ENCODE results near the gene RFTN2.
"Not testable (repeated sequence)": the region's sequence is repeated elsewhere in the genome, so short reads cannot be mapped to it uniquely, and the experiment has no call there.

Gene RFTN2, protein sequence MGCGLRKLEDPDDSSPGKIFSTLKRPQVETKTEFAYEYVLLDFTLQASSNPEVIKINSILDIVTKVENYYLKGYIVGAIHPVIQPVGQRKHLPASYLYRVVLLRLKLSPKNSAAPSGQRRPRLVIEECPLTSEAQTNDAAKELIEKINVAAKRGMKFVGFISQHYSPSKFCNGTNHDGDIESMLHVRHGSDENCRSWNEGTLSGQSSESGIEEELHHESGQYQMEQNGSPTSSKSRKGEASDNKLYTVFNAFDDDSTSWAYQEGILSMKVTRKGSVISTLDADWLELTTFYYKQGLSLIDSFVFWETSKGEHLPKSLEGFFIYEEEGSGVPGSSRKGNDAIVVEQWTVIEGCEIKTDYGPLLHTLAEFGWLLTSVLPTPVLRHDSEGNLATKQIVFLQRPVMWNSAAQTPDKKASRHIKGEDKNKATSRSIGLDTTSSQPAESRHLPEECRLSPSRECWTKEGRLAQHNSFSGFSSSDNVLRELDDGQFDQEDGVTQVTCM

DNA sequence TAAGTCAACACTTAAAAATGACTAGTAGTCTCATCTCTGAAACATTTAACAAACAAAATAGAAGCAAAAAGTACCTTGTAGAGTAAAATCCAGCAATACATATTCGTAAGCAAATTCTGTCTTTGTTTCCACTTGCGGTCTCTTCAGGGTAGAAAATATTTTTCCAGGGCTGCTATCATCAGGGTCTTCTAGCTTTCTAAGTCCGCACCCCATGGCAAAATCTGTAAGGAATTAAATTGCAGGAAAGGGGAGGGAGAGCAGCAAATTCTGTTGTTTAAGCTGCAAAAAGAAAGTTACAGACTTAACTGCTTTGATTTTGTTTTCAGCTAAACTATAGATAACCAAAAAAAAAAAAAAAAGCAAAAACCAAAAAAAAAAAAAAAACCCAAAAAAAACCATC is at the start of gene RFTN2:
TSS of gene RFTN2 (minus strand) at position 342 of the 400 bp plus-strand sequence. CDS start at position 213, 129 bp downstream.
- no peak for DNase-seq

DNA sequence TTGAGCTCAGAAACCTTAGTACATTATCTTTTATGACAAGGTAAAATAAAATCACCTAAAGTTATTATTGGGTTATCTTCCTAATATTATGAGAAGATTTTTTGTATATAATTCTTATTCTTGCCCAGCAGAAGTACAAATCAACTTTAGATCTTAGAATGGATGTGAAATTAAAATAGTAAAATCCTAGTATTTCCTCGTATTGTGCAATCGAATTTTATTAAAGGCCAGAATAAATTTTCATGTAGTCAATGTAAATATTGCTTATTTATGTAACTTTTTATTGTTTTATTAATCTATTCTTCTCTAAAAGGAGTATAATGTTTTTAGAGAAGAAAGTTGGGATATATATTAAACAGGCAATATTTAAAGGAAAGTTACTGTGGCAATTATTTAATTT is 42.5 kb upstream of the RFTN2 start:
- no peak for DNase-seq

DNA sequence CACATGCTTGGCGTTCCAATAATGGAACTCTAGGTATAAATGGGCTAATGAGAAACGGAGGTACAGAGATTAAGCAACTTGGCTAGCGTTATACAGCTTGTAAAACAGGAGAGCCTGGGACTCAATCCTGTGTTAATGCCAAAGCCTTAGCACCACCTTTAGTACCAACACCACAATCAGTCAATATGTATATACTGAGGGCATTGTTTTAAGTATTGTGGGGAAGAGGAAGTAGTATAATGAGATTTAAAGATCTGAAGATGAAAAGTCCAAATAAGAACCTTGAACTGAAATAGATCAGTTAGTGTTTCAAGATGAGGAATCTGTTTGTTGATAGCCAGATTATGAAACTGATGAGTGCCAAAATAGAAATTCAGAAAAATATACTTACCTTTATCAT is 37.9 kb upstream of the RFTN2 start:
- no peak for DNase-seq

DNA sequence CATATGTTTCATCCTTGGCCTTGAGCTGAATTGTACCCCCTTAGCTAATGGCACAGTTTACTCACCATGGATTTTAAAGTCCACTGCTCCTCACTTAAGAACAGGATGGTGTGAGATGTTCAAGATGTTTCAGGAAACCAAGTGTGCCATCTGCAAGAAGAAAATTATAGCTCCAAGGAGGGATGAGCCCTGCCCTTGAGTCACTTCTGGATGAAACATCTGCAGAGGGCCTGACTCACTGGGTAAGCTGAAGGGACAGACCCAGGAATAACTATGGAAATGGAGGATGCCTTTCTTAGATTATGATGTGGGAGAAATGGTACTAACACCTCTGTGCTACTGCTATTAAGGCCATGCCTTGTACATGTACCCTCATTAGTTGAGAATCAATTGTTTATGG is 36.2 kb upstream of the RFTN2 start:
- no peak for DNase-seq

DNA sequence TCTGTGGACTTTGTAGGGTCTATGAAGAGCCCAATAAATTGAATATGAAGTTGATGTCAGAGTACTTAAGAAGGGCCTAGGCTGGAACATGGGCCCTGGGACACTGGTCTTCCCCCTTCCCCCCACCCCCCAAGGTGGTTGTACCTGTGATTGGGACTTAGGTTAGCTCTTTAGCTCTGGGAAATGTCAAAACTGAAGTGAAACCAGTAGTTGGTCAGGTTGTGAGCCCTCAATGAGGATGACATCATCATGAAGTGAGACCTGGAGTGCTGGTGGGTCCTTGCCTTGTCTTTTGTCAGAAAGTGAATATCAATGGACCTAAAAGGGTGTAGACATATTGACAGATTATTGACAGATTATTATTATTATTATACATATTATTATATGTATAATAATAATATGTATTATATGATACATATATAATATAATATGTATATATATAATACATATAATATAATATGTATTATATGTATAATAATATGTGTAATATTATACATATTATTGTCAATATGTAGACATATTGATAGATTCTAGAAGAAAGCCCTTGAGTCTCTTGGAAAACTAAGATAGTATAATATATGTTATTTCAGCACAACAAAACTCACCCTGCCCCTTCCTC is 35.1 kb upstream of the RFTN2 start:
- DNase-seq: no peak

DNA sequence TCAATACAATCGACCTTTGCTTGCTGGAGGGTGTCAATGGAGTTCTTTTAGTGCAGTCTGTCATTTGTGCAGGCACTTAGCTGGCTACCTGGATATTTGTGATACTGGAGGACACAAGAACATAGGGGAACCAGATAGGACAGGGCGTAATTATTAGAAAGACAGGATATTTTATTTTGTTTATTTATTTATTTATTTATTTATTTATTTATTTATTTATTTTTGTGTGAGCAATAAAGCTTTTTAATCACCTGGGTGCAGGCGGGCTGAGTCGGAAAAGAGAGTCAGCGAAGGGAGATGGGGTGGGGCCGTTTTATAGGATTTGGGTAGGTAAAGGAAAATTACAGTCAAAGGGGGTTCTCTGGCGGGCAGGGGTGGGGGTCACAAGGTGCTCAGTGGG is 33.8 kb upstream of the RFTN2 start:
- not testable (repeated sequence) for DNase-seq

DNA sequence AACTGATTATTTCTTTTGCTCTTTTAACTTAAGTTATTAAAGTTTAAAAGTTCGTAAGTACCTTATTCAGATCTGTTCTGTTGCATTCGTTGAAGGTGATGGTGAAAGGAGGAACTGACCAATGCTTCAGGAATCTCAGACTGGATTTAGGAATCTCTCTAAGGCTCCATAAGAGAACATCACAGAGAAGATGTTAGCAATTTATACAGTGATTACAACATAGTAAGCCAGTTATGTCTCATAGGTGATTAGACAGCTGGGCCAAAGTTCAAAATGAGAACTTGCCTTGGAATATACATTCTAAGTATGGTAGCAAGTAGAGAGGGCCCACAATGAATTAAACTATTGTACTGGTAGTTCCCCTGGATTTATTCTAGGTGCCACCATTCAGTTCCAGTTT is 32.9 kb upstream of the RFTN2 start:
- DNase-seq: no peak

DNA sequence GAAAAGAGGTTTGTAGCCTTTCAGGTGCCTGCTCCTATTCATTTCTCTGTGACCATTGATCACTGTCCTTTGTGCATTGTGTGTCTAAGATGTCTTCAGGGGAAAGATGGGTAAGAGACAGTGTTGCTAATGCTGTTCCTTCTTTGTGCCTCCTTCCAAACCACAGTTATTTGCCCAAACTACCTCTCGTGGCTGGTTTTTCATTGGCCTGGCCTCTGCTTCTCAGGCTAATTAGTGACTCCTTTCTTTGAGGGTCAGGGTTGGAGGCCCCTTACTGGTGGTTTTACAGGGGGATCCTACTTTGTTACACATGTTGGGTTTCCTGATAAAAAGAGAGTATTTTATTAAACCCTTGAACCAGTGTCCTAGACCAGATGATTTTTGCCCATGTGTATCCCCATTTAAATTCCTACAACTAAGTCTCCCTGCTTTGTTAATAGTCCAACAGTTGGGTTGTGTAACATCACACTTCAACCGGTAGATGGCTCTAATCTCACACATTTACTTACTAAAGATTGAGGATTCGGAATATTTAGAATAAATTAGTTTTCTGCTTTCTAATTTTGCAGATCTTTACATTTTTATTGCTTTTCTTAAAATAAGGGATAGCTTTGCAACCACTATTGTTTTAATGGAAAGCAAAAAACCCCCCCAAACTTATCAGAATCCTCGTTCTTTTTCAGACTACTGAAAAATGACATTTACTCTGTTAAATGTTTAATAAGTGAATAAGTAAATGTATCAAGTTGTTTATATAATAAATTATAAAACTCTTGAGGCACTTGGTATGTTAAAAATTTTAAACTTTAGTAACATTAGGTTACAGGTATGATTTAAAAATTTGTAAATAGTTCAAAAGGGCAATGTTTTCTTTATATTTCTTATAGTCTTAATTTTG is 32.2 kb upstream of the RFTN2 start:
- DNase-seq: no peak

DNA sequence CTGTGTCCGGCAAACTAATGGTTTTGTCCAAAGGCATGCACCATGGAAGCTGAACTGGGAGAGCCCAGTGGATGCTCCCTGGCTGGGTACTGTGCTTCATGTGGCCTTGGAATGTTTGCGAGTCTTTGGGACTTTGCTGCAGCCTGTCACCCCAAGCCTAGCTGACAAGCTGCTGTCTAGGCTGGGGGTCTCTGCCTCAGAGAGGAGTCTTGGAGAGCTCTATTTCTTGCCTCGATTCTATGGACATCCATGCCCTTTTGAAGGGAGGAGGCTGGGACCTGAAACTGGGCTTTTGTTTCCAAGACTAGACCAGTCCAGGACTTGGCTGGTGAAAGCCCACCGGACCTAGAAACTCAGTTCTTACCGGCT is 31.4 kb upstream of the RFTN2 start:
- no peak for DNase-seq

DNA sequence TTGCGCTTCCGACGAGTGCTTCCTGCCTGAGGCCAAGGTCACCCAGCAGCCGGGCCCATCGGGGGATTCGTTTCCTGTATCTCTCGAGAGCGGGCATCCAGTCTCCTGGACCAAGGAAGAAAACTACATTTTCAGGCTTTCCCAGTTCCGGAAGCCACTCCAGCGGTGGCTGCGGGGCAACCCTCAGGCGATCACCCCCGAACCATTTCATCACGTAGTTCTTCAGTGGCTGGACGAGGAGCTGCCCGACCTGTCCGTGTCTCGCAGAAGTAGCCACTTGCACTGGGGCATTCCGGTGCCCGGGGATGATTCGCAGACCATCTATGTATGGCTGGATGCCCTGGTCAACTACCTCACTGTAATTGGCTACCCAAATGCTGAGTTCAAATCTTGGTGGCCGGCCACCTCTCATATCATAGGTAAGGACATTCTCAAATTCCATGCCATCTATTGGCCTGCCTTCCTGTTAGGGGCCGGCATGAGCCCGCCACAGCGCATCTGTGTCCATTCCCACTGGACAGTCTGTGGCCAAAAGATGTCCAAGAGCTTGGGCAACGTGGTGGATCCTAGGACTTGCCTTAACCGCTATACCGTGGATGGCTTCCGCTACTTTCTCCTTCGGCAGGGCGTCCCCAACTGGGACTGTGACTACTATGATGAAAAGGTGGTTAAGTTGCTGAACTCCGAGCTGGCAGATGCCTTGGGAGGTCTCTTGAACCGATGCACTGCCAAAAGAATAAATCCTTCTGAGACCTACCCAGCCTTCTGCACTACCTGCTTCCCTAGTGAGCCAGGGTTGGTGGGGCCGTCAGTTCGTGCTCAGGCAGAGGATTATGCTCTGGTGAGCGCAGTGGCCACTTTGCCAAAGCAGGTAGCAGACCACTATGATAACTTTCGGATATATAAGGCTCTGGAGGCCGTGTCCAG is 30.8 kb upstream of the RFTN2 start:
- DNase-seq: peak; percentile 65

DNA sequence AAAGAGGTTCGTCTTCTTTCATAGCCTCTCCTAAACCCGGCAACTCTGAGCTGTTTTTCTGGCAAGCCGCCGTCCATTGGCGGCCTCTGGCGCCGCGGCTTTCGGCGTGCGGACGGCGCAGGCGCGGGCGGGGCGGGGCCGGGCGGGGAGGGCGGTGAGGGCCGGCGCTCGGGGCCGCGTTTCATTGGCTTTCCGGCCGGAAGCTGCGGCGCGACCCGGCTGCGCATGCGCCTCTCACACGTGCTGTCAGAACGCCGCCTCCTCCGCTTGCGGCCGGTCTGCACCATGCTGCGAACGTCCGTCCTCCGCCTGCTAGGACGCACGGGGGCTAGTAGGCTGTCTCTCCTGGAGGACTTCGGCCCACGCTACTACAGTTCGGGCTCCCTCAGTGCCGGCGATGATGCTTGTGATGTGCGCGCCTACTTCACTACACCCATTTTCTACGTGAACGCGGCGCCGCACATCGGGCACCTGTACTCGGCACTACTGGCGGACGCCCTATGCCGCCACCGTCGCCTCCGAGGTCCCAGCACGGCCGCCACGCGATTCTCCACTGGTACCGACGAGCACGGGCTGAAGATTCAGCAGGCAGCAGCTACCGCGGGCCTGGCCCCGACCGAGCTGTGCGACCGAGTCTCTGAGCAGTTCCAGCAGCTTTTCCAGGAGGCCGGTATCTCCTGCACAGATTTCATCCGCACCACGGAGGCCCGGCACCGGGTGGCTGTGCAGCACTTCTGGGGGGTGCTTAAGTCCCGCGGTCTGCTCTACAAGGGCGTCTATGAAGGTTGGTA is 29.9 kb upstream of the RFTN2 start, which contains the start of gene MARS2:
TSS of gene MARS2 (plus strand) at position 249 of the 791 bp plus-strand sequence. CDS start at position 286, 37 bp downstream.
- DNase-seq: peak; percentile 97

DNA sequence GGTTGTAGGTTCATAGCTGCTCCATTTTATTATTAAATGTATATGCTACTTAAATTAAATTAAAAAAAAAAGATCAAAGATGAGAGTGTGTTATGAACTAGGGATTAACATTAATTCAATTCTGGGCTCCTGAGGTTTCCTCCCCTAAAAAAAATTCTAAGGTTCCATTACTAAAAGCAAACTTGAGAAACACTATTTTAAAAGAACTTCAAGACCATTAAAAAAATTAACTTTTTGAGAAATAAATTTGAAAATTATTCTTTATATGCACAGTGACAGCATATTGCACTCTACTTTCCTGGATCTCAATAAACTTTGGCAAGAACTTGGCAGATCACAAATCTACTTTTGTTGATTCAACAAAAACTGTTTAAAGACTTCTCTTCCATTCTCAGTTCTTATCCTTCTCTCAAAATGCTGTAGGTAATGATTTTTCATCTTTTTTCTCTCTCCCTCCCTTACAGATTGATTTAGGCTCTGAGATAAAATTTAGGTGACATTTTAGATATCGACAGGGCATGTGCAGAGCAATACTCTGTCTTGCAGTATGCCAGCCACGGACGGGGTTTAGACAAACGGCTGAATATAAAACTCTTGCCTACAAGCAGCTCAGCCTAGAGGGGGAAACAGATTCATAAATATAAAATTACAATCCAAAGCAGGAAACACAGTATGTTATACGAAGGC is 29.2 kb upstream of the RFTN2 start:
- no peak for DNase-seq

DNA sequence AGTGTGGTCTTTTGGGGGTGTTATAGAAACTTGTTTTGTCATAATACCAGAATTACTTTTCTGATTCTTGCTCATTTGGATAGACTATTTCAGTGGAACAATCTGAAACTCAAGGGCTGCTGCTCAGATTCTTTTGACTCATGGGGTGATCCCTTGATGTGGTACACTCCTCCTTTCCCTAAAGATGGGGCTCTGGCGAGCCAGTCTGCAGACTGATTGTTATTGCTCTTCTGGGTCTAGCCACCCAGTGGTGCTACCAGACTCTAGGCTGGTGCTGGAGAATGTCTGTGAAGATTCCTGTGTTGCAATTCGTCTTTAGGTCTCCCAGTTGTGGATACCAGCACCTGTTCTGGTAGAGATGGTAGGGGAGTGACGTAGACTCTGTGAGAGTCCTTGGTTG is 25.6 kb upstream of the RFTN2 start:
- DNase-seq: no peak

DNA sequence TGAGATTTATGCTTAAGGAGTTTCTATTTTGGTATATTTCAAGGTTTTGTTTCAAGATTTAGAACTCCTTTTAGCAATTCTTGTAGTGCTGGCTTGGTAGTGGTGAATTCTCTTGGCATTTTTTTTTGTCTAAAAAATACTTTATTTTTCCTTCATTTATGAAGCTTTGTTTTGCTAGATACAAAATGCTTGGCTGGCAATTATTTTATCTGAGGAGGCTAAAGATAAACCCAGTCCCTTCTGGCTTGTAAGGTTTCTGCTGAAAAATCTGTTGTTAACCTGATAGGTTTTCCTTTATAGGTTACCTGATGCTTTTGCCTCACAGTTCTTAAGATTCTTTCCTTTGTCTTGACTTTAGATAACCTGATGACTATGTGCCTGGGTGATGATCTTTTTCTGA is 24.3 kb upstream of the RFTN2 start:
- DNase-seq: not testable (repeated sequence)

DNA sequence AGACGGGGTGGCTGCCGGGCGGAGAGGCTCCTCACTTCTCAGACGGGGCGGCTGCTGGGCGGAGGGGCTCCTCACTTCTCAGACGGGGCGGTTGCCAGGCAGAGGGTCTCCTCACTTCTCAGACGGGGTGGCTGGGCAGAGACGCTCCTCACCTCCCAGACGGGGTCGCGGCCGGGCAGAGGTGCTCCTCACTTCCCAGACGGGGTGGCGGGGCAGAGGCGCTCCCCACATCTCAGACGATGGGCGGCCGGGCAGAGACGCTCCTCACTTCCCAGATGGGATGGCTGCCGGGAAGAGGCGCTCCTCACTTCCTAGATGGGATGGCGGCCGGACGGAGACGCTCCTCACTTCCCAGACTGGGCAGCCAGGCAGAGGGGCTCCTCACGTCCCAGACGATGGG is 21.2 kb upstream of the RFTN2 start:
- DNase-seq: not testable (repeated sequence)

DNA sequence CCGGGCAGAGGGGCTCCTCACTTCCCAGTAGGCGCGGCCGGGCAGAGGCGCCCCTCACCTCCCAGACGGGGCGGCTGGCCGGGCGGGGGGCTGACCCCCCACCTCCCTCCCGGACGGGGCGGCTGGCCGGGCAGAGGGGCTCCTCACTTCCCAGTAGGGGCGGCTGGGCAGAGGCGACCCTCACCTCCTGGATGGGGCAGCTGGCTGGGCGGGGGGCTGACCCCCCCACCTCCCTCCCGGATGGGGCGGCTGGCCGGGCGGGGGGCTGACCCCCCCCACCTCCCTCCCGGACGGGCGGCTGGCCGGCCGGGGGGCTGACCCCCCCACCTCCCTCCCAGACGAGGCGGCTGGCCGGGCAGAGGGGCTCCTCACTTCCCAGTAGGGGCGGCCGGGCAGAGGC is 20.6 kb upstream of the RFTN2 start:
- DNase-seq: not testable (repeated sequence)

DNA sequence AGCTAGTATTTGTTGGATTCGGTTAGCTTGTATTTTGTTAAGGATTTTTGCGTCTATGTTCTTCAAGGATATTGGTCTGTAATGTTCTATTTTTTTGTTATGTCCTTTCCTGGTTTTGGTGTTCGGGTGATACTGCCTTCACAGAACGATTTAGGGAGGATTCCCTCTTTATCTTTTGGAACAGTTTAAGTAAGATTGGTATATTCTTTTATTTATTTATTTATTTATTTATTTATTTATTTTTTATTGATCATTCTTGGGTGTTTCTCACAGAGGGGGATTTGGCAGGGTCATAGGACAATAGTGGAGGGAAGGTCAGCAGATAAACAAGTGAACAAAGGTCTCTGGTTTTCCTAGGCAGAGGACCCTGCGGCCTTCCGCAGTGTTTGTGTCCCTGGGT is 19.8 kb upstream of the RFTN2 start:
- DNase-seq: not testable (repeated sequence)

DNA sequence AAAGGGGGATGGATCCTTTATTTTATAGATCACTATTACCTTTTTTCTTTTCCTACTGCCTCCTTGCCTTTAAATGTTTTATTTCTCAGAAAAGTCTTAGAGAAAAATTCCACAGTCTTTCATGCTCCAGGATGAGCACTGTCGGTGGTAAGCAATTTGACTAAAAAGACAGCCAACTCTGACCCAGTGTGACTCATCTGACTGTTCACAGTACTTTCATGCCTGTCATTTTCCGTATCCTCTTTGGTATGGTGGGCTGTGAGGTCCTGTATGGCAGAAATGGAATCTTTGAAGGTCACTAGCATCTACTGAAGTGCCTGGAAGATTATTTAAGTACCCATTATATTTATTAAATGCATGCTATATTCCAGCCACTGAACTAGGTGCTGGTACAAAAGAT is 2.1 kb upstream of the RFTN2 start:
- DNase-seq: no peak

DNA sequence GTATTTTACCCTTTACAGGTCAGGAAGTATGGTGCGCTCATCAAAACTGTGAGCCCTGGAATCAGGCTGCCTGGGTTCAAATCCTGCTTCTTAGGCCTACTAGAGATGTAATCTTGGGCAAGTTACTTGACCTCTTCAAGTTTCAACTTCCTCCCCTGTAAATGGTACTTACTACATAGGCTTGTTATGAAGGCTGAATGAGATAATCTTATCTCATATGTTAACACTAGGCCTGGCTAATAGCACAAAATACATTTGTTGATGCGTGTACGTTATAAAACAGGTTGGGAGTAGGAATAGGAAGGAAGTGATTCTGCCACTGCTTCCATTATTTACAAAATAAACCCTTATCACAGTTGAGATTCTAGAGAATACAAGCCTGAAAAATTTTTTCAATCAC is 1.7 kb upstream of the RFTN2 start:
- no peak for DNase-seq

DNA sequence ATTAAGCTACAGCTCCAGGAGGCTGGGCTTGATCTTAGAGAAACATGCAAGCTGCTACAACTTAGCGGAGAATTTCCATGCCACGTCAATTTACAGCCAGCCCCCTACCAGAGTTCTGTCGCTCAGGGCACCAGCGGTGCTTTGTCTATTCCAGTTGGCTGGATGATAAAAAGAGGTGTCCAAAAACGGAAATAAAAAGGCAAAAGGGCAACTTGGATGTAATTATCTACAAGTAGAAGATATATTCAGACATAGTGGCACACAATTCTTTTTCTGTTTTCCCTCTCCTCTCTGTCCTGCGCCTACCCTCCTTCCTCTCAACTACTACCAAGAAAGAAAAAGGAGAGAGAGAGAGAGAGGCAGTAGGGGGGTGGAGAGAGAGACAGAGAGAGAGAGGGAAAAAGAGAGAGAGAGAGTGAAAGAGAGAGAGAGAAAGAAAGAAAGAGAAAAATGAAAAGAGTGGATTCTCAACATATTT is 363 bp upstream of the RFTN2 start:
- DNase-seq: no peak

DNA sequence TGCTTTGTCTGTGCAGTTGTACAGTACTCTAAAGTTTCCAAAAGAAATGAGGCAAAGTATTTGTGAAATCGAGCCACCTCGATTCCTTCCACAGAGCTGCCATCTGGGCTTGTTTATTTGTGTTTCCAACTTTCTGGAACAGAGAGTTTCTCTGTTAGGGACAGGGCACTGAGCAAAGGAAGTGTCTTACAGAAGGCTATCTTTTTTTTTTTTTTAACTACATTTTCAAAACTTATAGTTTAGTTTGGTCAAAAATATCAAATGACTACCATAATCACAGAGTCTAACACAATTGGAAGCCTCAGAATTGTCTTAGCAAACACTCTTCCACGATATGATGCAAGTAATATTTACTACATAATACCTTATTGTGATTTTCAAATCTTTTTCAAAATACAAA is 796 bp downstream of the RFTN2 start:
- DNase-seq: no peak

Measured in activated effector memory CD4-positive, alpha-beta T cell treated with anti-CD3 and anti-CD28 coated beads, Interleukin-2, amount 50 U/mL, for 16 hours (primary cell).